ENCODE results near the gene HAT1.

DNA sequence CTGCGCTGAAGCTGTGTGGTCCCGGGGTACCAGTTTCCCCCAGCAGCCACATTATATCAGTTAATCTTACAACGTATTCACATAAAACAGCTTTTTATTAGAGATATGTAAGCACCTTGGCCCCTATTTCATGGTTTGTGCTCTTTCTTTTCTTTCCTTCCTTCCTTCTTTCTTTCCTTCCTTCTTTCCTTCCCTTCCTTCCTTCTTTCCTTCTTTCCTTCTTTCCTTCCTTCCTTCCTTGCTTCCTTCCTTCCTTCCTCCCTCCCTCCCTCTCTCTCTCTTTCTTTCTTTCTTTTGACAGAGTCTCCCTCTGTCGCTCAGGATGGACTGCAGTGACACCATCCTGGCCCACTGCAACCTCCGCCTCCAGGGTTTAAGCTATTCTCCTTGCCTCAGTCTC, 73.8 kb downstream of the HAT1 start:
- TF ChIP-seq, protein P1, sequence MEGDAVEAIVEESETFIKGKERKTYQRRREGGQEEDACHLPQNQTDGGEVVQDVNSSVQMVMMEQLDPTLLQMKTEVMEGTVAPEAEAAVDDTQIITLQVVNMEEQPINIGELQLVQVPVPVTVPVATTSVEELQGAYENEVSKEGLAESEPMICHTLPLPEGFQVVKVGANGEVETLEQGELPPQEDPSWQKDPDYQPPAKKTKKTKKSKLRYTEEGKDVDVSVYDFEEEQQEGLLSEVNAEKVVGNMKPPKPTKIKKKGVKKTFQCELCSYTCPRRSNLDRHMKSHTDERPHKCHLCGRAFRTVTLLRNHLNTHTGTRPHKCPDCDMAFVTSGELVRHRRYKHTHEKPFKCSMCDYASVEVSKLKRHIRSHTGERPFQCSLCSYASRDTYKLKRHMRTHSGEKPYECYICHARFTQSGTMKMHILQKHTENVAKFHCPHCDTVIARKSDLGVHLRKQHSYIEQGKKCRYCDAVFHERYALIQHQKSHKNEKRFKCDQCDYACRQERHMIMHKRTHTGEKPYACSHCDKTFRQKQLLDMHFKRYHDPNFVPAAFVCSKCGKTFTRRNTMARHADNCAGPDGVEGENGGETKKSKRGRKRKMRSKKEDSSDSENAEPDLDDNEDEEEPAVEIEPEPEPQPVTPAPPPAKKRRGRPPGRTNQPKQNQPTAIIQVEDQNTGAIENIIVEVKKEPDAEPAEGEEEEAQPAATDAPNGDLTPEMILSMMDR (IDR thresholded peaks at IDR 0.05; ENCODE audit: low read depth, low read length, missing input control): no peak
- TF ChIP-seq SP1 (IDR thresholded peaks at IDR 0.05) (no peak), EGR1 (IDR thresholded peaks at IDR 0.05; ENCODE audit: low read depth in 2 of 2) (no peak), GABPA (IDR thresholded peaks at IDR 0.05 in 1 of 2, conservative IDR thresholded peaks at IDR 0.05 in 1 of 2) (no peak), JUND (IDR thresholded peaks at IDR 0.05) (no peak), ZBTB33 (IDR thresholded peaks at IDR 0.05) (no peak), YY1 (IDR thresholded peaks at IDR 0.05) (no peak)
- TF ChIP-seq, protein P2, sequence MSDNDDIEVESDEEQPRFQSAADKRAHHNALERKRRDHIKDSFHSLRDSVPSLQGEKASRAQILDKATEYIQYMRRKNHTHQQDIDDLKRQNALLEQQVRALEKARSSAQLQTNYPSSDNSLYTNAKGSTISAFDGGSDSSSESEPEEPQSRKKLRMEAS (IDR thresholded peaks at IDR 0.05): no peak

All from liver (tissue), 3 donors.